HG03520 (cell line): Measurements from ENCODE around the gene LIFR.
"Not testable (repeated sequence)": the region's sequence is repeated elsewhere in the genome, so short reads cannot be mapped to it uniquely, and the experiment has no call there.

Source experiments
- ATAC-seq: cut with Tn5 transposase; IDR thresholded peaks from one replicate; pipeline ENCODE4 v1.9.1; 2021; ENCODE audit warnings: mild to moderate bottlenecking, moderate library complexity; ENCODE audit not compliant: unreplicated experiment

The LIFR gene

DNA sequence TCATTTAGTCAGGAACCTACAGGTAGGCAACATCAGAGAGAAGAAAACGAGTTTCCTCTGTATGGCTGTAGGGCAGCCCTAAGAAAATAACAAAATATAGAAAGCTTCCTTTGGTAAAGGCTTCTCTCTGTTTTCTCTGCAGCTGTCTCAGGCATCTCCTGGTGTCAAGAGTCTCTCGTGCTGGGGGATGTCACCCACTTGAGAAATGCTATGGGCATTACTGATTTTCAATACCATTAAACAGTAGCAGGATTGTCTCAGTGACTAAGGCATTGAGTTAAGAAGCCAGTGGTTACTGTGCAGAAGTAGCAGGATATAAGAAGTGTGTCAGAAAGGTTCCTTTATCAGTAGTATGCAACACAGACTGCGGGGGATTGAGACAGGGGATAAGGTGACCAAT lies 32.4 kb downstream of the LIFR start:
- ATAC-seq = no peak

DNA sequence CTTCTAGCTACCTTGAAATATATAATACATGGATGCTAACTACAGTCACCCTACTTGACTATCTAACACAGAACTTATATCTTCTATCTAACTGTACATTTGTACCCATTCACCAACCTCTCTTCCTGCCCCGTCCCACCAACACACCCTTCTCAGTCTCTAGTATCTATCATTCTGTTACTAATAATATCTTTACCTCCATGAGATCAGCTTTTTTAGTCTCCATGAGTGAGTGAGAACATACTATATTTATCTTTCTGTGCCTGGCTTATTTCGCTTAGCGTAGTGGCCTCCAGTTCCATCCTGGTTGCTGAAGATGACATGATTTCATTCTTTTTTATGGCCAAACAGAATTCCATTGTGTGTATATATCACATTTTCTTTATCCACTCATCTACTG lies 37.0 kb downstream of the LIFR start:
- ATAC-seq = no peak

DNA sequence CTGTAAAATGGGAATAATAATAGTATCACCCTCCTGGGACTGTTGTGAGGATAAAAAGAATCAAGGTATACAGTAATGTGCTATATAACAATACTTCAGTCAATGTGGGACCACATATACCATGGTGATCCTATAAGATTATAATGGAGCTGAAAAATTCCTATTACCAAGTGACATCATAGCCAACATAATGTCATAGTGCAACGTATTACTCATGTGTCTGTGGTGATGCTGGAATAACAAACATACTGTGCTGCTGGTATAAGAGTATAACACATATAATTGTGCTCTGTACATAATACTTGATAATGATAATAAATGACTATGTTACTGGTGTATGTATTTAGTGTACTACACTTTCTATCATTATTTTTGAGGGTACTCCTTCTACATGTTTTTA lies 38.1 kb downstream of the LIFR start:
- ATAC-seq = no peak

DNA sequence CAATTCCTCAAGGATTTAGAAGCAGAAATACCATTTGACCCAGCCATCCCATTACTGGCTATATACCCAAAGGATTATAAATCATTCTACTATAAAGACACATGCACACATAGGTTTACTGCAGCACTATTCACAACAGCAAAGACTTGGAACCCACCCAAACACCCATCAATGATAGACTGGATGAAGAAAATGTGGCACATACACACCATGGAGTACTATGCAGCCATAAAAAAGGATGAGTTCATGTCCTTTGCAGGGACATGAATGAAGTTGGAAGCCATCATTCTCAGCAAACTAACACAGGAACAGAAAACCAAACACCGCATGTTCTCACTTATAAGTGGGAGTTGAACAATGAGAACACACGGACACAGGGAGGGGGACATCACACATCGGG lies 39.8 kb downstream of the LIFR start:
- not testable (repeated sequence) for ATAC-seq

DNA sequence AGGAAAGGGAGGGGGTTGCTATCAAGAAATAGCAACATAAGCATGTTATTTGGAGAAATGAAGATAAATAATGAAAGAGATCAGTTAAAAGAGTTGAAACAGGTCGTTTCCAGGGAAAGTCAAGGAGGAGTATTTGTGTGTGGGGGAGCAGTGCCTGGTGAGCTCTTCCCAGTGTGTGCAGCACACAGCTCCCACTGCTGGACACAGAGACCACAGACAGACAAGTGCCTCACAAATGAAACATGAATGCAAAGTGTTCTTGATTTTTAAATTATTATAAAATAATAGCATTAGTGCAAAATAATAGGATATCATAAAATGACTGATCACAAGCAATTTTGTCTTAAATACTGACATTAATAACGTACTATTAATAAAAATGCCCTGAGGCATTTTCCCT lies 40.8 kb downstream of the LIFR start:
- no peak for ATAC-seq

DNA sequence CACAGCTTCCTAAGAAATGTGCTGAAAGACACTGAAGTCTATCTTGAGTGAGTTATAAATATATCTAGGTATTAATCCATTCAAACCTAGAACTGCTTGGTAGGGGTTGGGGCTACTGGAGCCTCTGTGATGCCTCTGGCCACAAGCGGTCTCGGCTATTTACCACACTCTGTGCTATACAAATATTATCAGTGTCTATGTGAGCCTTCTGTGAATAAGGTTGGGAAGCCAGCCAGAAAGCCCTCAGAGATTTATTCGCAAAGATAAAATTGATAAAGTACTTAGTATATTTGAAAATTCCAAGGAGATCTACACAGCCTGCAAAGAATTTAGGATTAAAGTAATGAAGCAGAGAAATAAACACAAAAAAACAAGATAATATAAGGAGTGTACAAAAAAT lies 41.4 kb downstream of the LIFR start:
- no peak for ATAC-seq

DNA sequence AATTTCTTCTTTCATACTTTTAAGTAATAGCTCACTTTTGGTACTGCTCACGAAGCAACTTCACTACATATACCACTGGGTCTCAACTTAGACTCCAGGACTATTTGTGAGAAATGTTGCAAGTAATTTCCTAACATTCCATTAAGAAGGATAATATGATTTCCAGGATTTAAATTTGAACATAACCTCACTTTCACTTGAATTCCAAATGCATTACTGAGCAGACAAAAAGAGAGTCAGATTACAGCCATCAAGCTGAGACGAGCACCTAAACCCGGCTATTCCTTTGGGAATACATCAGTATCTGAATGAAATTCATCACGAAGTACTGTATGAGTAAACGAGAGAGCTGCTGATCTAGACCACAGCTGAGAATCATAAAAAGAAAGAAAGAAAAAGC lies 47.3 kb downstream of the LIFR start:
- ATAC-seq = no peak

DNA sequence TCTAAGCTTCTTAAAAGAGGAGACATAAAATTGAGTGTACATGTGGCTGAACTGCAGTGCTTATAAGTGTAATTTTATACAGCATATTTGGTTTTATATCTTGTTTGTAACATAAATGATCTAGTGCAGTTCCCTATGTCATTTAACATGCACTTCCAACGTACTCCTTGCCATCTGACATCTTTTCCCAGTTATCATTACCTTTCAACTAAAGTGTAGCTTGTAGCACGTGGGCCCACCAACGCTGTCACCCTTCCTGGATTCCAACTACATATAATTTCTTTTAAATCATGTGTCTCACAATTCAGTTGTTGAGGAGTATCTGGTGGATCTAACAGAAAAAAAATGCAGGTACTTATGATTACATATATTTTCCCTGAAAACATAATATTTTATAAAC lies 50.1 kb downstream of the LIFR start:
- ATAC-seq = no peak

DNA sequence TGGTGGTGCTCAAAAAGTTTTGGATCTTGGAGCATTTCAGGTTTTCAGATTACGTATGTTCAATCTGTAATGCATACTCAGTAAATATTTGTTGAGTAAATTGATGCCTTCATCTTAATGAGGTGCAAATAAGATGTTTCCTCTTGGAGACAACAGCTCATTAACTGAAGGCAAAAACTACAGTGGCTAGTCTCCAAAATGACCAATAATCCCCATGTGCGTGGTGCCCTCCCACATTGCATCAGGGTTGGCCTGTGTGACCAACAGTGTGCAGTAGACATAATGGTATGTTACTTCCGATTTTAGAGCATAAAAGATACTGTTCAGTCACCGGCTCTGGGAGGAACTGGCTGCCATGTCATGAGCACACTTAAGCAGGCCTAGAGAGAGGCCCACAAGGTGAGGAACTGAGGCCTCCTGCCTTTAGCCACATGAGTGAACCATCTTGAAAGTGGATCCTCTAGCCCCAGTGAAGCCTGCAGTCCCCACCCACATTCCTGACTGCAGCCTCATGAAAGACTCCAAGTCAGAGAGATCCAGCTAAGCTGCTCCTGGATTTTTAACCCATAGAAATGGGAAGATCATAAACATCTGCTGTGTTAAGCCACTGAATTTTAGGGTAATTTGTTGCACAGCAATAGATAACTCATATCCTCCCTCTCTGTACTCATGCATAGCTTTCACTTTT lies 55.7 kb downstream of the LIFR start:
- ATAC-seq = no peak

DNA sequence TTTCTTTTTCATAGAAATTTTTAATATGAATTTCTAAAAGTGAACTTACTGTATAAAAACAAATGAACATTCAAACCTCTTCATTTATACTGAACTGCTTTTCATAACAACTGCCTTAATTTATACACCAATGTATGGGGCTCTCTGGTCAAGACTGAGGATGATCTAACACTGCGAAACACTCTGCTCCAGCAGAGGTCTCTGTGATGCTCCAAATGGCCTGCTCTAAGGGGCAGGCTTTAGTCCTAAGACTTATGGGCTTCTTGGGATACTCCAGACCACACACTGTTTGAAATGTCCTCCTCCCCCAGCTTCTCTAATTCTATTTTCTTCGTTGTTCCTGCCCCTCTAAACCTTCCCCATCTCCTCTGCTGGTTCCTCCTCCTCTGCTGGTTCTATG lies 58.5 kb downstream of the LIFR start:
- ATAC-seq = no peak

DNA sequence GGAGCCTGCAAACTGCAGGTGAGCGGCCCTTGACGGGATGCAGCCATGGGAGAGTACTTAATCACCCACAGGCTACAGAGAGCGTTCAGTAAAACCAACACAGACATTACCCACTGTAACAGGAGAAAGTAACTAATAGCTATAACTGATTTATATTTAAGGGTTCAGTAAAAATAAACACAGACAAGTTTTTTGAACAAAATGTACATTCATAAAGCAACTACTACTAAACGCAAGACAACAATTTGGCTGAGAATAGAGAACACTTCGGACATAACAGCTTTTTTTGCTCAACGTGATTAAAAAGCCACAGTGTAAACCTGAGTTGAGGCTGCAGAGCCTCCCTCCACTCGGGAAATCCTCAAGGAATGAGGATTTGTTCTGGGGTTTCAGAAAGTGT lies 61.7 kb downstream of the LIFR start:
- ATAC-seq = no peak

DNA sequence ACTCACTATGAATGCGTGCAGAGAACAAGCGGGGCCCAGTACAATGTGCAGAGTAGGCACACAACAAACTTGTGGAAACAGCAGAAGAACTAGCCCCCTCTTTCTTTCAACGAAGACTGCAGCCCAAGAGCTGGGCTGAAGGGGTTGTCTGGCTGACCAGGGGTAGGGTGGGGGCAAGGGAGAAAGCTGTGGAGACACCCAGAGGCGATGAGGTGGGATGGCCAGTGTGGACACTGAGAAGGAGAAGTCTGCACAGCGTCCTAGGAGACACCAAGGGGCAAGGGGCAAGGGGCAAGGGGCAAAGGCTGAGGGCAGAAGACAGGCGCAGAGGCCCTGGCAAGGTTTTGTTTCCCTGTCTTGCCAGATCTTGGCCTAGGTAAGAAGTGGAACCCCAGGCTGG lies 62.3 kb downstream of the LIFR start:
- no peak for ATAC-seq

DNA sequence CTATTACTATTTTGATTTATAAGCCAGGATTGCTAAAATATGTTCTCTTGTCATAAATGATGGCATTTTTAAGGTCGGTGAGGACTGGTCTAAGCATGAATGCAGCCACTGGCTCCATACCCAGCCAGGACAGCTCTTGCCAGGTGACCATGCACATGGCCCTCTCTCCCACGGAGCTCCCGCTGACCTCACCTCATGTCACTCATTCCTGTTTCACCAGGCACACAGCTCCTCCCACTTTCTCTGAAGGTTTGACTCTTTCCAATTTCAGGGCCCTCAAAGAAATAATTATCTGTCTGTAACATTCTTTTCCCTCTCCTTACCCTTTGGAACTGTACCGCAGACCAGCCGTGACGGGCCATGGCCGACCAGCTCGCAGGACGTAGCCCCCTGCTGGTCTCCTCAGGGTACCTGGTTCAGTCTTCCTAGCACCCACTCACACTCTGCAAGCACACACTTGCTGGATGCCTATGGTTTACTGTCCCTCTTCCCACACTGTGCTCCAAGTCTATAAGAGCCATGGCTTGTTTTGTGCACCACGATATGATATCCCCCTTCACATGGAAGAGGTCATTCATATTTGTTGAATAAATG lies 72.5 kb downstream of the LIFR start:
- ATAC-seq = no peak

DNA sequence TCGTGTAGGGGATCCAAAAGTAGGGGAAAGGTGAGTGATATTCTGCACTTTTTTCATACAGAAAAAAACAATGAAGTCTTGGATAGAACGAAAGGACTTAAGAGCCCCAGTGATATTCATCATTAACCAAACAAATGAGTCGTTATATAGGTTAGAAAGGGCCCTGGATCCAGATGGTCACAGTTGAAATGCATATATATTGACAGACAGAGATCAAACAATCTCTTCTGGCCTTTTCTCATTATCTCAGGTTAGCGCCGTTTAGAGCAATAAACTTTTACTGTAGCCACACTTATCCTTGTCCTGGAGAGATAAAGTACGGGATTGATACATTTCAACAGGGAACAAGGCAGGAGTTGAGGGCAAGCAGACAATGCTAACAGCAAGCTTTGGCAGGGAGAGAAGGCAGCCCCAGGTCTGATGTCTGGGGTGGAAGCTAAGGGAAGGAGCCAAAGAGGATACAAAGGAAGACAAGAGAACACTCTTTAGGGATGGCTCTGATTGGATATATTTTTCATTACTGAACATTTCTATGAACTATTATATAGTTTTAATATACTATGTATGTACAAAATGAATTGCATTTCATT lies 77.0 kb downstream of the LIFR start:
- ATAC-seq = no peak

DNA sequence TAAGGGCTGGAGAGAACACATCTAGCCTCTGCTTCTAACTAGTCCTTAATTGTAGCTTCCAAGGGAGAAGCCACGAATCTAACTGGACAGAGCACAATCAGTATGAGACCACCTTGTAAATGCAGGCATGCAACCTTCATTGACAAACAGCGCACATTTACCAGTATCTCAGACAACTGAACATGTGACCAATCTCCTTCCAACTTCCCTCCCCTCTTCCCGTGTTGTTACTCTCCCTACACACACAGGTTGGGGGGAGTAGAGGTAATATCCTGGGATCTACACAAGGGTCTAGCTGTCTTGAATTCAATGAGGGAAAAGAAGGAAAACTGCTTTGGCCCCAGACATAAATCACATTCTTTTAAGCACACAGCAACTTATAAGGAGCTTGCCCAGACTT lies 77.6 kb downstream of the LIFR start:
- ATAC-seq = no peak

DNA sequence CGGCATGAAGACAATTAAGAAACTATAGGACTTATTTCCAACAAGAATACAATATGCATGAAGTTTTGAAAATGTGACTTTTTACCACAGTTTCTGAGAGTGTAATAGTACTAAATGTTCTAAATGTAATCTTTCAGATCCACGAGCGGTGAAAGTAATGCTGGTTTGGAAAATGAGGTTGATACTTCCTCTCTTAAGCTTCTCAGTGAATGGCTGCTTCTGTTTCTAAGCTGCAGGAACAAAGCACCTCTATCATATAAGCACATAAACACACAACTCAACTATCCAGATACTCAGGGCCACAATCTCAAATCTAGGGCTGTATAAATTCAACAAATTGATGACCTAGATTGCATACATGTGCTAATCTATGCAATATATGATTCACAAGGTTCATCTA lies 78.3 kb downstream of the LIFR start:
- no peak for ATAC-seq

DNA sequence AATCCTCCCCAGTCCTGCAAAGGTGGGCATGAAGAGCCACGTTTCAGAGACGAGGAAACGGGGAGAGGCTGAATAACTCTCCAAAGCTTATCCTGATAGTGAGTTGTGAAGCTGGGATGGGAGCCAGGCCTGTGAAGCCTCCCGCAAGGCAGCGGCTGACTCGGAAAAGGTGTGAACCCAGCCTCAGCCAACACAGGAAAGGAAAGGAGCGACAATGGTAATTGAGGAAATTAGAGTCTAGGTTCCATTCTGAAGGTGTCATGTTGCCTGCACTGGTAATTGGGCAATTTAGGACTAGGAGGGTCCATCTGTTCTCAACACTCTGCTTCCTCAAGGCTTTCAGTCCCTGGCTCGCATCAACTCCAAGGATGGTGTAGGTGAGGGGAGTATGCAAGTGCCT lies 83.4 kb downstream of the LIFR start:
- no peak for ATAC-seq

DNA sequence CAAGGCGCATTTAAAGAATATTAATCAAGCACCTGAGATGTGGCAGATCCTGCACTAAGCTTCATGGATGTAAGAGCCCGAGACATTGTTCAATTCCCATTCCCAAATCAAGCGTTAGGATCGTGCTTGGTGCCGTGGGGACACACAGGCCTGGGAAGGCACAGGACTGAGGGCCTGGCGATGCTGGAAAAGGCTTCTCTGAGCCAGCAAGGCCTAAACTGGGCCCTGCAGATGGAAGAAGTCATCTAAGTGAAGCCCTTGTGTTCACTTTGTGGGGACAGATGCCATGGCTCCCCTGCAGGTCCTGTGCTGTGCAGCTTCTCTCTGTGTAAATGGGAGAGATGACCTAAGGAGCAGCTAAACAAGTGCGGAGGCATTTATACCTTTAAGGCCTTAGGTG lies 83.9 kb downstream of the LIFR start:
- ATAC-seq = no peak

DNA sequence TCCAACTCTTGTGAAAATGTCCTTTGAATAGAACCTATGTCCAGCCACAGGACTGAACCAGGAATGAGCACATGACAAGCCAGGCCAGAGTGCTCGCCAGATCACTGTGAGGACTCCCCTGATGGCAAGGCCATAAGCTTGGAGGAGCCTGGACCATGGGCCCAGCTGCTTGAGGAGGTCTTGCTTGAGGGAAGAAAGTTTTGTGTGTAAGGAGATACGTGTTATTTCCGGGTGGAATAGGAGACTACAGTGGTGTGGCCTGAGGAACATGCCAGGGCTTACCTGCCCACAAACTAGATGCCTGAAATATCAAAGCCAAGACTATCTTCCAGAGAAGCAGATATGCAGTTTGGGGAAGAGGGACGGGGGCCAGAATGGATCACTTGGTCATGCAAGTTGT lies 84.7 kb downstream of the LIFR start:
- no peak for ATAC-seq

DNA sequence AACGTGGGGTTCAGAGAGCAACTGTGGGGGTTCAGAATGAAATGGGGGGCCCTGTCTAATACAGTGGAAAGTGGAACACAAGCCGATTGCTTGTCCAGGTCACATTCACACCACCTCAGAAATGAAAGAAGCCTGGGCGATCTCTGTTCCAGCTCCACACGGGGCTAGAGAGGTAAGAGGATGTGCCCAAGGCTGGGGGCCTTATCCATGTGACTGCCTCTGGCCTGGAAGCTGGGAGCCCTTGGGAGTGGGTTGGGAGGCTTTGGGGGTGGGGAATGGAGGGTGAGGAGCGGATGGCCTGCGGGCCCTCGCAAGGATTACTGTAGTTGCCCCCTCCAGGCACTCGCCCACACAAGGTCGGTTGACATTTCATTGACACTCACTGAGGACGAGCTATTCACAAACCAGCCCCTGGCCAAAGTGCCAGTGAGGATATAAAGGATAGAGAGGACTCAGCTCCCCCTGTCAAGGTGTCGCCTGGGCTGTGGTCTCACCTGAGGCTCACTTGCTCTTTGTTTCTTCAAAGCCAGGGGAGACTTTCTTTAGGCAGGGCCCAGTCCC lies 86.7 kb downstream of the LIFR start:
- ATAC-seq = no peak

DNA sequence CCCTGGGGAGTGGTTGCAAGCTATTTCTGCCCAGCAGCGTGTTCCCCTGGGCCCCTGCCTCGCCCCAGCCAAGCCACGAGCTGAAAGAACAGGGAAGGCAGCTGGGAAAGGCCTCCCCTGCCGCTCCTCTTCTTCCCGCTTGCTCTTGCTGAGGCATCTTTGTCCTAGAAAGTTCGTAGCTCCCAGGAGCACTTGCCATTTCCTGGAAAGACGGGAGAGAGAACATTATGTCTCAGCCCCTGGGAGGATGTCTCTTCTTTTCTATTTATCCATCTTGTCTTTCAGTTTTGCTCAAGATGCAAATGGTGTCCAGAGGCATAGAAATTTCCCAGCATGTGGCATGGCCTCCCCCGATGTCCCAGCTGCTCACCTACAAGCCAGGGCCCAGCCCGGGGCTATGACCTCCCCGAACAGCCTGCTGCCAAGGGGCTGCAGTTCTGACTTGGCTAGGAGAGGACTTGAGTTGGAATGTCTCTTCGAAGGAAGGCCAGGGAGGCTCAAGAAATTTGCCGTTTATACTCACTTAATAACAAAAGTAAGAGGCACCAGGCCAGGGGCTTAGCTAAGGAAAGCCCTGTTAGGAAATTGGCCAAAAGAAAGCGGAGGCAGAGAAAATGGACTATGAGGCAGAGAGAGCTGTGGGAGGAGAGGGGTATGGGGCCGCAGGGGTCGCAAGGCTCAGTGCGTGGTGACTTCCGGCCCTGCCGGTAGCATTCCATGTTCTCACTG lies 87.3 kb downstream of the LIFR start:
- ATAC-seq = no peak

DNA sequence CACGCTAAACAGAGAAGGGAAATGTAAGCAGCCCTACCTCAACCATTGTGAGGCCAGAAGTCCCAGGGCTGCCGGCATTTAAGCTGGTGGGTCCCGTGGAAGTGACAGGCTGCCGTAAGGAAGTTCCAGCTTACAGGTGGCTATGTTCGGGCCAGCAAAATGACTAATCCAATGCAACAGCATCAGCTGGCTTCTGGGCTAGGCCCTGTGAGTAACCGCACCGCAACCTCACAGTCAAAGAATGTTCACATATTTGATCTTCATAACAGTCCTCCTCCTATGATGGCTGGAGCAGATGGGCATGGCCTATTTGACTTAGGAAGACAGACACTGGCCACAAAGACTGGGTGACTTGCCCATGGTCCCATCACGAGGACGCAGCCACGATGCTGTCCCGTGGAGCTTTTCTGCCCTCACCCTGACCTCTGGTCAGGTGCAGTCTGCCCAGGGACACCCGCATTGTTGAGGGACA lies 88.2 kb downstream of the LIFR start:
- ATAC-seq = no peak
